GM18873 (cell line): ENCODE results near the gene SCGB1D2.
"Not testable (repeated sequence)": the region's sequence is repeated elsewhere in the genome, so short reads cannot be mapped to it uniquely, and the experiment has no call there.

Source experiments
- ATAC-seq: cut with Tn5 transposase; IDR thresholded peaks from one replicate; pipeline ENCODE4 v1.9.1; 2021; ENCODE audit warnings: mild to moderate bottlenecking, moderate library complexity, moderate number of reproducible peaks; ENCODE audit not compliant: unreplicated experiment, low FRiP score

Gene SCGB1D2

GRCh38 chr11:62242021-62242420 is at the start of gene SCGB1D2:
Gene SCGB1D2 (plus strand): TSS chr11:62242239. CDS start chr11:62242308, 69 bp downstream.
- no peak for ATAC-seq

- no peak for ATAC-seq
These were observed 48.1 kb upstream of the SCGB1D2 start for GRCh38 chr11:62193952-62194351.

- not testable (repeated sequence) for ATAC-seq
These were observed 47.0 kb upstream of the SCGB1D2 start for GRCh38 chr11:62195010-62195409.

- ATAC-seq = no peak
These were observed 46.1 kb upstream of the SCGB1D2 start for GRCh38 chr11:62195945-62196344.

GRCh38 chr11:62197400-62197799 is 44.6 kb upstream of the SCGB1D2 start:
- ATAC-seq = not testable (repeated sequence)

- ATAC-seq = no peak
These were observed 40.7 kb upstream of the SCGB1D2 start for GRCh38 chr11:62201376-62201775.

GRCh38 chr11:62202910-62203309 is 39.1 kb upstream of the SCGB1D2 start:
- ATAC-seq = no peak

- no peak for ATAC-seq
These were observed 37.6 kb upstream of the SCGB1D2 start for GRCh38 chr11:62204430-62204829.

GRCh38 chr11:62205441-62205840 is 36.6 kb upstream of the SCGB1D2 start:
- no peak for ATAC-seq

GRCh38 chr11:62206276-62207066 is 35.6 kb upstream of the SCGB1D2 start:
- ATAC-seq = not testable (repeated sequence)

GRCh38 chr11:62208785-62209144 is 33.3 kb upstream of the SCGB1D2 start:
- ATAC-seq = no peak

- no peak for ATAC-seq
These were observed 24.8 kb upstream of the SCGB1D2 start for GRCh38 chr11:62217191-62217748.

- no peak for ATAC-seq
These were observed 20.5 kb upstream of the SCGB1D2 start for GRCh38 chr11:62221498-62221897.

- no peak for ATAC-seq
These were observed 18.9 kb upstream of the SCGB1D2 start for GRCh38 chr11:62223095-62223494.

- ATAC-seq = no peak
These were observed 8.3 kb upstream of the SCGB1D2 start for GRCh38 chr11:62233730-62234129.

GRCh38 chr11:62236187-62236586 is 5.9 kb upstream of the SCGB1D2 start:
- no peak for ATAC-seq

GRCh38 chr11:62237499-62237898 is 4.5 kb upstream of the SCGB1D2 start:
- no peak for ATAC-seq

- no peak for ATAC-seq
These were observed 3.9 kb upstream of the SCGB1D2 start for GRCh38 chr11:62238151-62238550.

GRCh38 chr11:62241095-62241494 is 944 bp upstream of the SCGB1D2 start:
- no peak for ATAC-seq

- no peak for ATAC-seq
These were observed 3.3 kb downstream of the SCGB1D2 start for GRCh38 chr11:62245271-62245753.

- ATAC-seq = no peak
These were observed 9.7 kb downstream of the SCGB1D2 start for GRCh38 chr11:62251698-62252097.

GRCh38 chr11:62253999-62254542 is 12.0 kb downstream of the SCGB1D2 start:
- ATAC-seq = no peak
